ENCODE results near the gene ZNF227.

- TF ChIP-seq CTCF (IDR thresholded peaks at IDR 0.05) (no peak), EP300 (IDR thresholded peaks at IDR 0.05) (no peak), POLR2AphosphoS5 (IDR thresholded peaks at IDR 0.05) (peak; percentile 22 to 87 (median 60)), POLR2A (IDR thresholded peaks at IDR 0.05) (no peak)
Measured at GRCh38 chr19:44164673-44165512, 47.4 kb upstream of the ZNF227 start, which contains the start of gene ZNF226.

Measured in sigmoid colon (tissue), 4 donors.